HEK293T (cell line): ENCODE data around the gene LMLN.
"Not testable (repeated sequence)": the region's sequence is repeated elsewhere in the genome, so short reads cannot be mapped to it uniquely, and the experiment has no call there.

ENCODE experiments used
- CTCF ChIA-PET: fragments of 350-600 bp; formaldehyde crosslinking; extraction: SDS; loops from one replicate; lab custom pipeline; 2021; ENCODE audit warnings: antibody characterized with exemption, inconsistent platforms; lab: Yijun Ruan, JAX
- POLR2A ChIA-PET: fragments of 350-600 bp; formaldehyde crosslinking; extraction: SDS; loops from one replicate; lab custom pipeline; 2020; ENCODE audit warnings: antibody characterized with exemption, inconsistent platforms; lab: Yijun Ruan, JAX
- DNase-seq: peaks from one replicate; pipeline ENCODE4 v3.0.0; 2012; ENCODE audit warnings: mixed read lengths; ENCODE audit errors: extremely low spot score
- ARNT ChIP-seq: fragments of 450-650 bp; IDR thresholded peaks from 2 replicates; pipeline ENCODE4 v1.6.1; 2017; ENCODE audit warnings: mild to moderate bottlenecking
- BHLHE40 ChIP-seq: fragments of 450-650 bp; IDR thresholded peaks from 2 replicates; pipeline ENCODE4 v1.6.1; 2016; ENCODE audit warnings: mild to moderate bottlenecking, moderate library complexity, borderline replicate concordance
- CTBP1 ChIP-seq: fragments of 450-650 bp; IDR thresholded peaks from 2 replicates; pipeline ENCODE4 v1.6.1; 2016; ENCODE audit warnings: borderline replicate concordance
- ELF4 ChIP-seq: fragments of 450-650 bp; IDR thresholded peaks from 2 replicates; pipeline ENCODE4 v1.6.1; 2017; ENCODE audit warnings: antibody characterized with exemption
- FOXA1 ChIP-seq: fragments of 450-650 bp; IDR thresholded peaks from 2 replicates; pipeline ENCODE4 v1.6.1; 2016; ENCODE audit warnings: mild to moderate bottlenecking
- FOXK2 ChIP-seq: fragments of 450-650 bp; IDR thresholded peaks from 2 replicates; pipeline ENCODE4 v1.6.1; 2016; ENCODE audit warnings: mild to moderate bottlenecking
- FOXM1 ChIP-seq: fragments of 450-650 bp; IDR thresholded peaks from 2 replicates; pipeline ENCODE4 v1.6.1; 2017; ENCODE audit warnings: mild to moderate bottlenecking, borderline replicate concordance
- HDGF ChIP-seq: fragments of 450-650 bp; IDR thresholded peaks from 2 replicates; pipeline ENCODE4 v1.6.1; 2017; ENCODE audit warnings: antibody characterized with exemption, borderline replicate concordance
- L3MBTL2 ChIP-seq: fragments of 450-650 bp; conservative IDR thresholded peaks from 2 replicates; pipeline ENCODE4 v1.6.1; 2016; ENCODE audit warnings: mild to moderate bottlenecking
- LEF1 ChIP-seq: fragments of 450-650 bp; IDR thresholded peaks from 2 replicates; pipeline ENCODE4 v1.6.1; 2017; ENCODE audit warnings: mild to moderate bottlenecking, borderline replicate concordance
- NFRKB ChIP-seq: fragments of 450-650 bp; IDR thresholded peaks from 2 replicates; pipeline ENCODE4 v1.6.1; 2016; ENCODE audit warnings: mild to moderate bottlenecking, moderate library complexity
- SP1 ChIP-seq: fragments of 450-650 bp; IDR thresholded peaks from 2 replicates; pipeline ENCODE4 v1.6.1; 2017
- SUZ12 ChIP-seq: fragments of 450-650 bp; IDR thresholded peaks from 2 replicates; pipeline ENCODE4 v1.6.1; 2016; ENCODE audit warnings: mild to moderate bottlenecking
- TARDBP ChIP-seq: fragments of 450-650 bp; IDR thresholded peaks from 2 replicates; pipeline ENCODE4 v1.6.1; 2016
- ZNF384 ChIP-seq: fragments of 450-650 bp; IDR thresholded peaks from 2 replicates; pipeline ENCODE4 v1.6.1; 2016
- TF ChIP-seq, protein P1 (sequence below): fragments of 450-650 bp; IDR thresholded peaks from 2 replicates; pipeline ENCODE4 v1.6.1; 2016

The LMLN gene

DNA sequence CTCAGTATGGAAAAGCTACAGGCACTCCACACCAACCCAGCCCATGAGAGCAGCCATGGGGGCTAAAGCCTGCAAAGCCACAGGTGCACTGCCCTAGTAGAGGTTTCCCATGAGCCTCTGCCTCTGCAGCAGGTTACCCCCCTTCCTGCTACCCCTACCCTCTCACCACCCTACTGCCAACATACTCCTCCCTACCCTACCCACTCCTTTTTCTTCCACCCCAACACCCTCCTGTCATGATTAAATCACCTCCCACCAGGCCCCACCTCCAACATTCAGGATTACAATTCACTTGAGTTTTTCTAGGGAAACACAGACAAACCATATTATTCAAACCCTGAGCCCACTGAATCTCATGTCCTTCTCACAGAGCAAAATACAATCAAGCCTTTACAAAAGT is 88.4 kb downstream of the LMLN start:
- CTCF ChIA-PET, result no interaction called here
- DNase-seq, result no peak
- no peak for TF ChIP-seq TARDBP
- TF ChIP-seq ELF4, result no peak
- TF ChIP-seq, protein P1, sequence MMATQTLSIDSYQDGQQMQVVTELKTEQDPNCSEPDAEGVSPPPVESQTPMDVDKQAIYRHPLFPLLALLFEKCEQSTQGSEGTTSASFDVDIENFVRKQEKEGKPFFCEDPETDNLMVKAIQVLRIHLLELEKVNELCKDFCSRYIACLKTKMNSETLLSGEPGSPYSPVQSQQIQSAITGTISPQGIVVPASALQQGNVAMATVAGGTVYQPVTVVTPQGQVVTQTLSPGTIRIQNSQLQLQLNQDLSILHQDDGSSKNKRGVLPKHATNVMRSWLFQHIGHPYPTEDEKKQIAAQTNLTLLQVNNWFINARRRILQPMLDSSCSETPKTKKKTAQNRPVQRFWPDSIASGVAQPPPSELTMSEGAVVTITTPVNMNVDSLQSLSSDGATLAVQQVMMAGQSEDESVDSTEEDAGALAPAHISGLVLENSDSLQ, result no peak
- POLR2A ChIA-PET, result no interaction called here

DNA sequence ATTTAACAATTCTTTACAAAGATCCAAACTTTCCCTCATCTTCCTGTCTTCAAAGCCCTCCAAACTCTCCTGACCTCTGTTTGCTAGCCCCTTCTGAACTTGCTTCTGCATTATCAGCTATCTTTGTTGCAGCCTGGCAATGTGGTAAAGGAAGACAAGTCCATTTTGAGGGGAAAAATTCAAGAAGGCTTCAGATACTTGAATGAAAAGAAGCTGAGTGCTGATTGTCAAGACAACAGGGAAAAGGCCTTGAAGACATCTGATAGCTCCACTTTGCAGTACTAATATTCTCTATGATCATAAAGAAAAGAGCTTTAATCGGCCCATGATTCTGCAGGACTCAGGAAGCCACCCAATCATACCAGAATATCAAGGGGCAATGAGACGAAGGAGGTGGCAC is 91.8 kb downstream of the LMLN start:
- CTCF ChIA-PET, result no interaction called here
- DNase-seq, result no peak
- TF ChIP-seq TARDBP, result no peak
- no peak for TF ChIP-seq SP1
- no peak for TF ChIP-seq ARNT
- no peak for TF ChIP-seq SUZ12
- no peak for TF ChIP-seq LEF1
- POLR2A ChIA-PET, result no interaction called here

- POLR2A ChIA-PET, CTCF ChIA-PET, DNase-seq: not testable (repeated sequence)
Observed at GRCh38 chr3:198053462-198053861, 93.4 kb downstream of the LMLN start.

GRCh38 chr3:198061119-198062067 is 101.4 kb downstream of the LMLN start:
- CTCF ChIA-PET, result no interaction called here
- TF ChIP-seq HDGF, result no peak
- no peak for TF ChIP-seq L3MBTL2
- no peak for TF ChIP-seq ZNF384
- no peak for TF ChIP-seq TARDBP
- TF ChIP-seq, protein P1, result no peak
- no peak for TF ChIP-seq LEF1
- TF ChIP-seq FOXA1, result no peak
- POLR2A ChIA-PET, result no interaction called here
- no peak for DNase-seq

DNA sequence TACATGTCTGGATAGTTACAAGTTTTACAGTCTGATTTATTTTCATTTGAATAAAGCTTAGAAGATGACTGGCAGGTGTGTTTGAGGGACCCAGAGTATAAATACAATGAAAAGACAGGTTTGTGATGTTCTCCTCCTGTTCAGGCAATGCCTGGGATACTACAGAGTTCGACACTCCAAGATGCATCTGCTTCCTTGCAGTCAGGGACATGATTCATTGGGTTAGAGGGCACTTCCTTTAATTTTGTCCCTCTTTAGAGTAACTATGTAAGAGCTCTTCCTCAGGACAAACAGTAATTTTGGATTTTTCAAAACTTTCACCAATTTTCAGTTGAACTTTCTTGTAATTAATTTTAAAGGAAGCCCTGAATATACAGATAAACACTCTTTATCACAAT is 102.0 kb downstream of the LMLN start:
- POLR2A ChIA-PET, result no interaction called here
- CTCF ChIA-PET, result no interaction called here
- no peak for DNase-seq
- TF ChIP-seq LEF1 (no peak), ARNT (no peak), FOXM1 (no peak), ELF4 (no peak), HDGF (no peak), L3MBTL2 (no peak), NFRKB (no peak), FOXK2 (no peak), SUZ12 (no peak), FOXA1 (no peak), SP1 (no peak), TARDBP (no peak), CTBP1 (no peak), BHLHE40 (no peak), ZNF384 (no peak)
- TF ChIP-seq, protein P1, result no peak

DNA sequence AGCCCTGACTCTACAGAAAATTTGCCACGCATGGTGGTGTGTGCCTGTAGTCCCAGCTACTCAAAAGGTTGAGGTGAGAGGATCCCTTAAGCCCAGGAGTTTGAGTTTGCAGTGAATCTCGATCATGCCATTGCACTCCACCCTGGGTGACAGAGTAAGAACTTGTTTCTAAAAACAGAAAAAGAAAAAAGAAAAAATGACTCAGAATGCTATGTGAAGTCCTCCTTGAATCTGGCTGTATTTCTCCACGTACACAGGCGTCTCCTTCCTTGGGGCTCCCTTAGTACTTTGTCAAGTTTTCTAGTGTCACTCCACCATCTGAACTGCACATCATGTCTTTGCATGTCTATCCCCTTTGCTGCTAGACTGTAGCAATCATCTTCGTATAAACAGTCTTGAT is 104.4 kb downstream of the LMLN start:
- ChIA-PET POLR2A (no interaction called here), CTCF (no interaction called here)
- TF ChIP-seq FOXK2 (no peak), HDGF (no peak), ZNF384 (no peak), SUZ12 (no peak), ELF4 (no peak), L3MBTL2 (no peak), TARDBP (no peak), FOXM1 (no peak), FOXA1 (no peak), SP1 (no peak)
- TF ChIP-seq, protein P1, result no peak
- DNase-seq, result no peak

DNA sequence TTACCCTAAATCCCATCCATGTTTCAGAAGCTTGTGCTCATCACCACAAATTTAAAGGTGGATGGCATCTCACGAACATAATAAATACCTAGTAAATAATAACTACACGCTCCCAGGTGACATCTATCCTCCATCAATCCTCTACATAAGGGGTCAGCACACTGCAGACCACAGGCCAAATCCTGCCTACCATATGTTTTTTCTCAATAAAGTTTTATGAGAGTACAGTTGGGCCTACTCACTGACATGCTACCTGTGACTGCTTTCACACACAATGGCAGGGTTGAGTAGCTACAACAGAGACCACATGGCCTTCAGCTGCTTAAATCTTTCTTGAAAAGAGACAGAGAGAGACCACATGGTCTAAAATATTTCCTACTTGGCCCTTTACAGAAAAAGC is 105.9 kb downstream of the LMLN start:
- POLR2A ChIA-PET, result interaction anchor here (0.9 kb wide), 1 partner anchor 9 kb away, joined by 3 read pairs; no protein-coding TSS in a partner anchor
- CTCF ChIA-PET, result no interaction called here

More for the DNA sequence above, 105.9 kb downstream of the LMLN start:
- no peak for DNase-seq
- TF ChIP-seq ARNT, result no peak
